Measurements from ENCODE around the gene FES. TPM values are rescaled to one million over a fixed set of nuclear protein-coding genes. Genes with fewer than 3 reads are reported as not detected.
A peak's percentile ranks its signal among the peaks of the same experiment; 100 is the strongest.

The FES gene
- total RNA-seq, 4 donors from 2014 or later, result 5.3 to 13.5 (median 10.1) TPM

DNA sequence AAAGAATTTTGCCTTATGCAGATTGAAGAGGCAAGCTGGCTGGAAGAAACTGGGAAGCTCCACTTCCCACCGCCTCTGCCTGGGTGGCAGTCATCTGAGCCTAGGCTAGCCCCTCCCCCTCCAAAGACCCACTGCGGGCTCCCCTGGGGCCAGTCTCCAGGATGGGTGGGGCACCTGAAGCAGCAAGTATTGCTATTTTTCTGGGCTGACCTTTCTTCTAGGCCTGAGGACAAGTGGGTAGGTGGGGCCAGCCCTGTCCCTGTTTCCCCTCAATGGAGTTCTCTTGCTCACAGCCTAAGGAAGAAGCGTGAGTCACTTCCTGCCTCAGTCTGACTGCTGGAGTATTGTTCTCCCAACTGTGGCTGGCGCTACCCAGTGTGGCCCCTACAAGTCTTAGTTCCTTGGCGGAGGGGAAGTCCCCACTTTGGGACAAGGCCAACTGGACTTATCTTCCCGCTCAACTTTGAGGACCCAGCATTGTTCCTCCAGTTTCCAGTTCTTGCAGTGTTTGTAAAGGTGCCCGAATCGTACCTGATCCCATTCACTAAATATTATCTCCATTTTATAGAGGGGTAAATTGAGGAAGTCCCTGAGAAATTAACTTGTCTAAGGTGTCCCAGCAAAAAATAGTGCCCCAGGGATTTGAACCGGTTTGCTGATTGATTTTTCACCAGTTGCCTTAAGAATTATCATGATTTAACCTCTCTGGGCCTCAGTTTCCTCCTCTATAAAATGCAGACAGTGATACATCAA lies 14.5 kb upstream of the FES start:
- Histone ChIP-seq H3K4me3 (peak overlapping the region in 1 of 4 donors; percentile 79), H3K27me3 (no peaks in the 10 kb centered on the region), H3K27ac (peak overlapping the region; percentile 93 to 98 (median 96)), H3K9me3 (no peaks in the 10 kb centered on the region), H3K36me3 (no peaks in the 10 kb centered on the region), H3K4me1 (peaks cover 30 to 42% of the 10 kb centered on the region in 2 donors)
- peak; percentile 22 to 42 for ATAC-seq
- intact Hi-C loops (cut with DNase I; ENCODE audit: low total_unique reads), result loop anchor here (5.0 kb wide), 1 partner anchor 207 kb away; no protein-coding TSS in a partner anchor
- in situ Hi-C loops (cut with MboI; ENCODE audit: low sequenced_read_pairs in 4 of 4), result no loop called here
- peak; percentile 56 to 66 for DNase-seq
- TF ChIP-seq, protein P1, sequence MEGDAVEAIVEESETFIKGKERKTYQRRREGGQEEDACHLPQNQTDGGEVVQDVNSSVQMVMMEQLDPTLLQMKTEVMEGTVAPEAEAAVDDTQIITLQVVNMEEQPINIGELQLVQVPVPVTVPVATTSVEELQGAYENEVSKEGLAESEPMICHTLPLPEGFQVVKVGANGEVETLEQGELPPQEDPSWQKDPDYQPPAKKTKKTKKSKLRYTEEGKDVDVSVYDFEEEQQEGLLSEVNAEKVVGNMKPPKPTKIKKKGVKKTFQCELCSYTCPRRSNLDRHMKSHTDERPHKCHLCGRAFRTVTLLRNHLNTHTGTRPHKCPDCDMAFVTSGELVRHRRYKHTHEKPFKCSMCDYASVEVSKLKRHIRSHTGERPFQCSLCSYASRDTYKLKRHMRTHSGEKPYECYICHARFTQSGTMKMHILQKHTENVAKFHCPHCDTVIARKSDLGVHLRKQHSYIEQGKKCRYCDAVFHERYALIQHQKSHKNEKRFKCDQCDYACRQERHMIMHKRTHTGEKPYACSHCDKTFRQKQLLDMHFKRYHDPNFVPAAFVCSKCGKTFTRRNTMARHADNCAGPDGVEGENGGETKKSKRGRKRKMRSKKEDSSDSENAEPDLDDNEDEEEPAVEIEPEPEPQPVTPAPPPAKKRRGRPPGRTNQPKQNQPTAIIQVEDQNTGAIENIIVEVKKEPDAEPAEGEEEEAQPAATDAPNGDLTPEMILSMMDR (IDR thresholded peaks at IDR 0.05 in 4 of 5, conservative IDR thresholded peaks at IDR 0.05 in 1 of 5), result no peak
- peak; percentile 16 to 39 for TF ChIP-seq POLR2A (IDR thresholded peaks at IDR 0.05)

DNA sequence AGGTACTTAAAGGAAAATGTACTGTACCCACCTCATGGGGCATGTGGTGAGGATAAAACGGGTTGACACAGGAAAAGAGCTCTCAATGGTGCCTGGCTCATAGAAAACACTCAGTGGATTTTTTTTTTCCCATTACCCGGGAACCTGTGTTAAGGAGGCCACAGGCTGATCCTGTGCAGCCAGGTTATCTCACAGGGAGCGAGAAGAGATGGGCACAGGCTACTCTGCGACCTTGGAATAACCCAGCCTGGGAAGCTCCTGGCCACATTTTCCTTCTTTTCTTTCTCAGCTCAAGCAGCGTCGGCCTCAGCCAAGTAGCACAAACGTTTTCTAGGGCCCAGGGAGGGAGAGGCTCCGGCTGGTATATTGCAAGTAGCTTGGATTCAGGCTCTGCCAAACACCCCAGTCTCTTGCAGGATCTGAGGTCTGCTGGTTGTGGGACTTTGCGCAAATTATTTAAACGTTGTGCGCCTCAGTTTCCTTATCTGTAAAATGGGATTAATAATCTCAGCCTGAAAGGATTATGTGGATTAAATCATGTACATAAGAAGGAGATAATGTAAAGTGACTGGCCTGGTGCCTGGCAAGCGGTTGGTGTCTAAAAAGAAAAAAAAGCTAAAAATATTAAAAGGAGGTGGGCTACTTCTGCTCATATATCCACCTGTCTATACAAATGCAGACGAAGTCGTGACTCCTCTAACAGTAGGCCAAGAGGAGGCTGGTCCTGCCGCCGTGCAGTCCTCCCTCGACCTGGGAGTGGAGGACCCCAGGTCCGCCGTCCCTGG lies 13.8 kb upstream of the FES start:
- peaks cover 0 to under 1% of the 10 kb centered on the region in 2 donors for H3K36me3 ChIP-seq
- H3K9me3 ChIP-seq, result no peaks in the 10 kb centered on the region
- peaks cover 30 to 42% of the 10 kb centered on the region in 2 donors for H3K4me1 ChIP-seq
- in situ Hi-C loops (cut with MboI; ENCODE audit: low sequenced_read_pairs in 4 of 4), result no loop called here
- ATAC-seq (peak; percentile 3 to 13), DNase-seq (no peak)
- H3K27ac ChIP-seq, result peak overlapping the region; percentile 93 to 98 (median 96)
- intact Hi-C loops (cut with DNase I; ENCODE audit: low total_unique reads), result loop anchor here (5.0 kb wide), 1 partner anchor 208 kb away; no protein-coding TSS in a partner anchor
- H3K27me3 ChIP-seq, result no peaks in the 10 kb centered on the region
- no peak for TF ChIP-seq POLR2A (IDR thresholded peaks at IDR 0.05)
- TF ChIP-seq, protein P1 (IDR thresholded peaks at IDR 0.05 in 4 of 5, conservative IDR thresholded peaks at IDR 0.05 in 1 of 5), result no peak
- H3K4me3 ChIP-seq, result peak overlapping the region; percentile 78 to 97 (median 88)

DNA sequence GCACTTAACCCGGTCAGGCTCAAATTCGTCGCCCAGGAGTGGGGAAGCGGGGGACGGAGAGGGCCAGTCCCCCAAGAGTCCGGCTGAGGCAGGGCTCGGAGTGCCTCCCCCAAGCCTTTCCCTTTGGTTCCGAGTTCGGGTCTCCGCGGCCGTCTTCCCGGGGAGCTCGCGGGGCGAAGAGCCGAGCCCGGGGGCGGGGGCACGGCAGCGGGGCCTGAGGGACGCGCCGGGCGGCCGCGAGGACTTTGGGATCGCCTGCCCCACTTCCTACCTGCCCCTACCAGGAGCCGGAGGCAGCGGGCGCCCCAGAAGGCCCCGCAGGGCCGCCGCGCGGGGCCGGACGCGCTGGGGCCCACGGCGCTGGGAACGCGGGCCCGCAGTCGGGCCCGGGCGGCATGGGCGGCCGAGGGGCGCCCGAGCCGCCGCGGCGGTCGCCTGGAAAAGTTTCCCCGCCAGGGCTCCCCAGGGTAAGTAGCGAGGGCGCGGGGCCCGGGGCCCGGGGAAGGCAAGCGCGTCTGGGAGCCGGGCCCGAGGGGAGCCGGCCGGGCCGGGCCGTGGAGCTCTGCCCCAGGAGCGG lies 13.1 kb upstream of the FES start:
- peak overlapping the region; percentile 78 to 97 (median 88) for H3K4me3 ChIP-seq
- peak in 1 of 2 donors; percentile 36 for DNase-seq
- in situ Hi-C loops (cut with MboI; ENCODE audit: low sequenced_read_pairs in 4 of 4) (no loop called here), intact Hi-C loops (cut with DNase I; ENCODE audit: low total_unique reads) (loop anchor here (5.0 kb wide), 1 partner anchor 209 kb away; no protein-coding TSS in a partner anchor)
- H3K27ac ChIP-seq, result peak overlapping the region; percentile 93 to 98 (median 96)
- H3K4me1 ChIP-seq, result peaks cover 30 to 42% of the 10 kb centered on the region in 2 donors
- no peak for TF ChIP-seq POLR2A (IDR thresholded peaks at IDR 0.05)
- TF ChIP-seq, protein P1 (IDR thresholded peaks at IDR 0.05 in 4 of 5, conservative IDR thresholded peaks at IDR 0.05 in 1 of 5), result no peak
- H3K36me3 ChIP-seq, result peaks cover 0 to 7% of the 10 kb centered on the region in 2 donors
- no peaks in the 10 kb centered on the region for H3K27me3 ChIP-seq
- no peaks in the 10 kb centered on the region for H3K9me3 ChIP-seq
- ATAC-seq, result peak; percentile 7 to 24

DNA sequence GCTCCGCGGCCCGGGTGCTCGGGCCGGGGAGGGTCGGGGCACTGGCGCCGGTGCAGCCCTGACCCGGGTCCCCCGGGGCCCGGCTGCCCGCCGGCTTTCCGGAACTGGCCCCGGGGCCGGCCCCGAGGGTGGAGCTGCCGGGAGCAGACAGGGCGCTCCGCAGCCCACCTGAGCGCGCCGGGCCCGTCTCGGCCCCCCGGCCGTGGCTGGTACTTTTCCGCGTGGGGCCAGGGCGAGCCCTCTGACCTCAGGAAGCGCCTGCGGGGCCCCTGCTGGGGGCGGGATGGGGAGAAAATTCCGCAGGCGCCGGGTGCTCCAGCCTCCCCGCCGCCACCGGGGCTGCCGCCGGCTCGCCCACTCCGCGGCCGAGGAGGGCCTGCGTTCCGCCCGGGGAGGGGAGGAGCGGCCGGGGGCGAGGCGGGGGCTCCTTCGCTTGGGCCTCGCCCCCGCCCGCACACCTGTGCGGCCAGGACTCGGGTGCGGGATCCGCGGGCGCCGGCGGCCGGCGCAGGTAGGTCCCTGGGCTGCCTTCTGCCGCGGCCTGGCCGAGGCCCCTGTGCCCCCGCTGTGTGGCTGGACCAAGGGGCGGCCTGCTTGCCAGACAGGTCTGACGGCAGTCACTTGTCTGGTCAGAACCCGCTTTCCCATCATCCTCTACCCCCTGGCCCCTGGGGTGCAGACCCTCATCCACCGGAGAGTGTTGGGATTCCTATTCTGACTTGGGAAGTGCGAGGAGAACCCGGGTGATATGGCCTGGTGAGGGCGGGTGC lies 12.4 kb upstream of the FES start:
- Histone ChIP-seq H3K4me1 (peaks cover 30 to 42% of the 10 kb centered on the region in 2 donors), H3K36me3 (peaks cover 0 to 14% of the 10 kb centered on the region in 2 donors), H3K4me3 (peak overlapping the region; percentile 78 to 97 (median 88)), H3K27ac (peak overlapping the region; percentile 93 to 98 (median 96)), H3K27me3 (no peaks in the 10 kb centered on the region), H3K9me3 (no peaks in the 10 kb centered on the region)
- DNase-seq (peak in 1 of 2 donors; percentile 62), ATAC-seq (peak; percentile 26 to 59)
- TF ChIP-seq, protein P1 (IDR thresholded peaks at IDR 0.05 in 4 of 5, conservative IDR thresholded peaks at IDR 0.05 in 1 of 5), result no peak
- no peak for TF ChIP-seq POLR2A (IDR thresholded peaks at IDR 0.05)
- in situ Hi-C loops (cut with MboI; ENCODE audit: low sequenced_read_pairs in 4 of 4), result no loop called here
- intact Hi-C loops (cut with DNase I; ENCODE audit: low total_unique reads), result loop anchor here (2.0 to 5.0 kb wide), 4 partner anchors 31 to 210 kb away; partner anchors contain the start of genes BLM and MAN2A2

Data from gastrocnemius medialis (tissue), 4 donors.